Uterus (tissue), 4 donors: Measurements from ENCODE around the gene RARB. TPM values are rescaled to one million over a fixed set of nuclear protein-coding genes. Genes with fewer than 3 reads are reported as not detected.

ENCODE experiments used
- DNase-seq, 2 donors: peaks; one replicate each; pipeline ENCODE4 v3.0.0-alpha.2; 2019 to 2020
- H3K27ac ChIP-seq, 2 donors: fragments of 200-600 bp; sonication (generic); 1 replicate in 1 of 2; 2 replicates in 1 of 2; pipeline ENCODE4 v1.5.1; 2016 to 2018
- H3K27me3 ChIP-seq, 2 donors: fragments of 200-600 bp; sonication (generic); one replicate each; pipeline ENCODE4 v1.5.1; 2018 to 2019; ENCODE audit warnings: control low read depth in 1 of 2
- H3K36me3 ChIP-seq, 2 donors: fragments of 200-600 bp; sonication (generic); one replicate each; pipeline ENCODE4 v1.5.1; 2019; ENCODE audit warnings: control low read depth in 1 of 2
- H3K4me1 ChIP-seq, 2 donors: fragments of 200-600 bp; sonication (generic); one replicate each; pipeline ENCODE4 v1.5.1; 2018 to 2019; ENCODE audit warnings: control low read depth in 1 of 2
- H3K4me3 ChIP-seq, 2 donors: fragments of 200-600 bp; sonication (generic); 1 replicate in 1 of 2; 2 replicates in 1 of 2; pipeline ENCODE4 v1.5.1; 2018 to 2019; ENCODE audit warnings: mild to moderate bottlenecking in 1 of 2
- H3K9me3 ChIP-seq, 2 donors: fragments of 200-600 bp; sonication (generic); one replicate each; pipeline ENCODE4 v1.5.1; 2019; ENCODE audit warnings: control low read depth in 1 of 2
- POLR2A ChIP-seq, 2 donors: fragments of 450-650 bp; IDR thresholded peaks; one replicate each; pipeline ENCODE4 v1.6.1; 2016; ENCODE audit warnings: antibody characterized with exemption in 2 of 2, mild to moderate bottlenecking in 1 of 2, moderate library complexity in 1 of 2
- intact Hi-C: fragments of 100-400 bp; cut with DNase I; formaldehyde crosslinking; loops from one replicate; pipeline ENCODE4 v1.15.1; 2023; ENCODE audit warnings: low total_unique reads
- total RNA-seq, 4 donors: library from RNA; depleted of rRNA in 3 of 4; stranded (reverse); fragments of >200 nt in 3 of 4; gene quantifications; one replicate each; pipeline versions ENCODE4 v1.1.0 to v1.2.4, GENCODE V29; 2014 to 2023
- TF ChIP-seq, protein P1 (sequence below), 4 experiments: fragments of 200-600 bp in 2 of 4; fragments of 450-650 bp in 2 of 4; sonication (generic) in 2 of 4; IDR thresholded peaks; one replicate each; pipeline ENCODE4 v1.5.1; 2016 to 2019; ENCODE audit warnings: antibody characterized with exemption in 4 of 4, mild to moderate bottlenecking in 2 of 4, moderate library complexity in 1 of 4
- donor health status: DM: yes; HTN: yes; CAD: no.

The RARB gene
- total RNA-seq, 4 donors from 2014 or later = 6.7 to 63.0 (median 14.5) TPM

DNA sequence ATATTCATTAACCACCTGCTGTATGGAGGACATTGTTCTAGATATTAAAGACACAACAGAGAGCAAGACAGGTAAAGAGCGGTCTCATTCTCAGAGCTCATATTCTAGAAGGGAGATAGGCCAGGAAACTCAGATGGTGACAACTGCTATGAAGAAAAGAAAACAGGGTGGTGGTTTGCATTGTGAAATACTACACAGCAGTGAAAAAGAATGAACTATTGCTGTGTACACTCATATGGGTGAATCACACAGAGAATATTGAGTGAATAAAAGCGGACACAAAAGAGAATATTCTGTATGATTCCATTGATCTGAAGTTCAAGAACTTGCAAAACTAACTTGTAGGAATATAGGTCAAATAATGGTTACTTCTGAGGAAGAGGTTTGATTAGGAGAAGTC is 159.9 kb downstream of the RARB start:
- DNase-seq = no peak
- TF ChIP-seq, protein P1, sequence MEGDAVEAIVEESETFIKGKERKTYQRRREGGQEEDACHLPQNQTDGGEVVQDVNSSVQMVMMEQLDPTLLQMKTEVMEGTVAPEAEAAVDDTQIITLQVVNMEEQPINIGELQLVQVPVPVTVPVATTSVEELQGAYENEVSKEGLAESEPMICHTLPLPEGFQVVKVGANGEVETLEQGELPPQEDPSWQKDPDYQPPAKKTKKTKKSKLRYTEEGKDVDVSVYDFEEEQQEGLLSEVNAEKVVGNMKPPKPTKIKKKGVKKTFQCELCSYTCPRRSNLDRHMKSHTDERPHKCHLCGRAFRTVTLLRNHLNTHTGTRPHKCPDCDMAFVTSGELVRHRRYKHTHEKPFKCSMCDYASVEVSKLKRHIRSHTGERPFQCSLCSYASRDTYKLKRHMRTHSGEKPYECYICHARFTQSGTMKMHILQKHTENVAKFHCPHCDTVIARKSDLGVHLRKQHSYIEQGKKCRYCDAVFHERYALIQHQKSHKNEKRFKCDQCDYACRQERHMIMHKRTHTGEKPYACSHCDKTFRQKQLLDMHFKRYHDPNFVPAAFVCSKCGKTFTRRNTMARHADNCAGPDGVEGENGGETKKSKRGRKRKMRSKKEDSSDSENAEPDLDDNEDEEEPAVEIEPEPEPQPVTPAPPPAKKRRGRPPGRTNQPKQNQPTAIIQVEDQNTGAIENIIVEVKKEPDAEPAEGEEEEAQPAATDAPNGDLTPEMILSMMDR (IDR thresholded peaks at IDR 0.05) = no peak
- TF ChIP-seq POLR2A (IDR thresholded peaks at IDR 0.05) = no peak
- Histone ChIP-seq H3K9me3 (no peaks in the 10 kb centered on the region), H3K27me3 (no peaks in the 10 kb centered on the region), H3K4me1 (no peaks in the 10 kb centered on the region), H3K4me3 (no peak overlapping the region), H3K27ac (no peak overlapping the region), H3K36me3 (no peaks in the 10 kb centered on the region)
- intact Hi-C loops = loop anchor here (10.0 kb wide), 1 partner anchor 163 kb away; the partner anchor contains the start of gene RARB

DNA sequence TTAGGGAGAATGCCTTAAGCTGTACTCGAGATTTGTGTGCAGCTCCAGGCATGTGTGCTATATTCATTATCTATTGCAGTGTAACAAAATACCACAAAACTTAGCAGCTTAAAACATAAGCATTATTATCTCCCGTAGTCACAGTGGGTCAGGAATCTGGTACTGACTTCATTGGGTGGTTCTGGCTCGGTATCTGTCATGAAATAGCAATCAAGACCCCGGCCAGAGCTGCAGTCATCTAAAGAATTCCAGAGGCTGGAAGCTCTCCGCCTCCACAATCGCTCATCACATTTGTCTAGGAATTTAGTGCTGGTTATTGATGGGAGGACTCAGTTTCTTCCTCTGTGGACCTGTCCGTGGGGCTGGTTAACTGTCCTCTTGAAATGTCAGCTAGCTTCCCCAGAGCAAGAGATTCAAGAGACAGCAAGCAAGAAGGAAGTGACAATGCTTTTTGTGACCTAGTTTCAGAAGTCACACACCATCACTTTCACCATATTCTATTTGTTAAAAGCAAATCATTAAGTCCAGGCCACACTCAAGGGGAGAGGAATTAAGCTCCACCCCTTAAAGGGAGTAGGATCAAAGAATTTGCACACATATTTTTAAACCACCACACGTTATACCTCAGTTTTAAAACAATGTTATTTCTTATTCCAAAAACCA is 160.5 kb downstream of the RARB start:
- H3K4me3 ChIP-seq = no peak overlapping the region
- TF ChIP-seq POLR2A (IDR thresholded peaks at IDR 0.05) = no peak
- TF ChIP-seq, protein P1 (IDR thresholded peaks at IDR 0.05) = no peak
- no peaks in the 10 kb centered on the region for H3K9me3 ChIP-seq
- no peaks in the 10 kb centered on the region for H3K27me3 ChIP-seq
- H3K4me1 ChIP-seq = no peaks in the 10 kb centered on the region
- intact Hi-C loops = loop anchor here (10.0 kb wide), 1 partner anchor 164 kb away; the partner anchor contains the start of gene RARB
- no peak for DNase-seq
- H3K36me3 ChIP-seq = no peaks in the 10 kb centered on the region
- H3K27ac ChIP-seq = no peak overlapping the region

DNA sequence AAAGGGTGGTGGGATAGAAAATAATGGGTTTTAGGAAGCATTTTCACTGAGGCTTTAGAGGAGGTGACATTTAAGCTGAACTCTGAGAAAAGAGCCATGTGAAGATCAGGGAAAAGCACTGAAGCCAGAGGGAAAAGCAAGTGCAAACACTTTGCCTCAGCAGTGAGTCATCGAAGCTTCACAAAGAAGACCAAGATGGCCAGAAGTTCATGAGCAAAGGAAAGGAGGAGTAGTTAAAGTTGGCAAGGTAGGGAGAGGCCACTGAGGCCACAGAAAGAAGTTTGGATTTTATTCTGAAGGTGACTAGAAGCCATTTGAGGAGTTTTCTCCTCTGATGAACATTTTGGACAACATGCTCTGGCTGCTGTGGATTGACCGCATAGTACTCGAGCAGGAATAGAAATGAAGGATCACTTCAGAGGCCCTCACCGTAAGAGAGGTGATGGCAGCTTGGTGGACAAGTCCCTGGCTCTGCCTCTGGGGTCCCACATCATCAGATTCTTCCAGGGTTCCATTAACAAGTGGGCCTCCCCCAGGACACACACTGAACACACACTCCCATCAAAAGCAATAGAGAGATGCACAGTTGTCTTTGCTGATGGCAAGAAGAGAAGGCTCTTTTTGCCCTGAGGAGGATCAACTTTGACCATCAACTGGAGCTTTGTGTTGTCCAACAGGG is 161.2 kb downstream of the RARB start:
- H3K36me3 ChIP-seq = no peaks in the 10 kb centered on the region
- DNase-seq = no peak
- intact Hi-C loops = loop anchor here (10.0 kb wide), 1 partner anchor 164 kb away; the partner anchor contains the start of gene RARB
- no peak overlapping the region for H3K4me3 ChIP-seq
- TF ChIP-seq POLR2A (IDR thresholded peaks at IDR 0.05) = no peak
- TF ChIP-seq, protein P1 (IDR thresholded peaks at IDR 0.05) = no peak
- H3K27ac ChIP-seq = peak overlapping the region in 1 of 2 donors; percentile 42
- no peaks in the 10 kb centered on the region for H3K9me3 ChIP-seq
- no peaks in the 10 kb centered on the region for H3K4me1 ChIP-seq
- no peaks in the 10 kb centered on the region for H3K27me3 ChIP-seq

DNA sequence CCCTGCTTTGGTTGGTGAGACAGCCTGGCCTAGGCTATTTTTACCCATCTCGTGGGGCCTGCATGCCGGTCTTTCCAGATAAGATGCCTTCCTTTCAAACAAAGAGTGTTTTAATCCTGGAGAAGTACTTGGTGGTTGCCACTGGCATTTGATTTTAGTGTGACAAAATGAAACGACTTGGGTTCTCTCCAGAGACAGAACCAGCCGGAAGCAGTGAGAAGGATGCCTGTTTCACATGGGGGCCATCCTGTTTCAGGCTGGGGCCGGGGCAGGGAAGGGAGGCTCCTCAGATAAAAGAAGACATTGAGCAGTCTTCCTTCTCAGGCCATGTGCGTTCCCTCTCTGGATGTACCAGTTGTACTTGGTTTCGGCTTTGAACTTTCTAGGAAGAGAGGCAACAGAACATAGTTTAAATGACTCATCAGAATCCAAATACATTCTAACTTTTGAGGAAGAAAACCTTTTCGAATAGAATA is 161.8 kb downstream of the RARB start:
- Histone ChIP-seq H3K4me3 (no peak overlapping the region), H3K27ac (peak overlapping the region in 1 of 2 donors; percentile 42), H3K4me1 (no peaks in the 10 kb centered on the region), H3K9me3 (no peaks in the 10 kb centered on the region), H3K27me3 (no peaks in the 10 kb centered on the region), H3K36me3 (no peaks in the 10 kb centered on the region)
- no peak for DNase-seq
- TF ChIP-seq POLR2A (IDR thresholded peaks at IDR 0.05) = no peak
- TF ChIP-seq, protein P1 (IDR thresholded peaks at IDR 0.05) = no peak
- intact Hi-C loops = loop anchor here (10.0 kb wide), 1 partner anchor 165 kb away; the partner anchor contains the start of gene RARB

DNA sequence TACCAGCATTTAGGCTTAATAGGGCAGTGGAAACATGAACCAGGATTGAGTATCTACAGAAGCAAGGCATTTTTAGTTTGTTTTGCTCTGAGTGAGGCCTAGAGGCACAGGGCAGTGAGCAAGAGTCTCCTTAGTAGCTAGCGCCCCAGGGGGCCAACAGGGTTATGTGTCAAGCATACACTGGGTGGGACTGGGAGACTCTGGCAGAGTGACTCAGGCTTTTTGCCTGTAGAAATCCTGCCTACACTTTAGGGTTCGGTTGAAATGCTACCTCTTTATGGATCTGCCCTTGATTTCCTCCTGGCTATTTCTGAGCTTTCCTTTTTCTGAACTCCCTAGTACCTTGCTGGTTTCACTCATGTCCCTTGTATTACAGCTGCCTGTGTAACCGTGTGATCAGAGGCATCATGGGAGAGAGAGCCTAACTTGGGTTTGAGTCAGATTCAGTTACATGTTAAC is 164.5 kb downstream of the RARB start:
- Histone ChIP-seq H3K27ac (peak overlapping the region; percentile 42 to 61), H3K4me1 (no peaks in the 10 kb centered on the region)
- peak; percentile 58 to 68 for DNase-seq

More for the DNA sequence above, 164.5 kb downstream of the RARB start:
- H3K4me3 ChIP-seq = no peak overlapping the region
- H3K9me3 ChIP-seq = no peaks in the 10 kb centered on the region
- TF ChIP-seq, protein P1 (IDR thresholded peaks at IDR 0.05) = peak; percentile 5 to 35 (median 18)
- no peak for TF ChIP-seq POLR2A (IDR thresholded peaks at IDR 0.05)
- intact Hi-C loops = no loop called here
- H3K27me3 ChIP-seq = no peaks in the 10 kb centered on the region
- H3K36me3 ChIP-seq = no peaks in the 10 kb centered on the region
